ENCODE results near the gene BCHE. TPM values are rescaled to one million over a fixed set of nuclear protein-coding genes. Genes with fewer than 3 reads are reported as not detected.

Gene BCHE
- total and polyA plus RNA-seq, 2 of the 13 experiments (the other 11 are each of a cell fraction or from before 2014, with no cell fraction given): not detected

DNA sequence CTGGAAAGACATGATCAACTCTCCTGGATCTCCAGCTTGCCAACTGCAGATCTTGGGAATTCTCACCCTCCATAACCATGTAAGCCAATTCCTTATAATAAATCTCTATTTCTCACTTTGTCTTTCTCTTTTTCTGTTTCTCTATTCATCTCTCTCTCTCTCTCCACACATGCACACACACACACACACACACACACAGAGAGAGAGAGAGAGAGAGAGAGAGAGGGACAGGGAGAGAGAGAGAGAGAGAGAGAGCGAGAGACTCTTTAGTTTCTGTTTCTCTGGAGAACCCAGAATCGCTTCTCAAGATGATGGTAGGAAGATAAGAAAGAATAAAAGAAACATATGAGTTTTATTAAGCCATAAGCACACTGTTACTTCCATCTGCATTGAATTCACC, 111.9 kb downstream of the BCHE start (continued):
- TF ChIP-seq, protein P1, sequence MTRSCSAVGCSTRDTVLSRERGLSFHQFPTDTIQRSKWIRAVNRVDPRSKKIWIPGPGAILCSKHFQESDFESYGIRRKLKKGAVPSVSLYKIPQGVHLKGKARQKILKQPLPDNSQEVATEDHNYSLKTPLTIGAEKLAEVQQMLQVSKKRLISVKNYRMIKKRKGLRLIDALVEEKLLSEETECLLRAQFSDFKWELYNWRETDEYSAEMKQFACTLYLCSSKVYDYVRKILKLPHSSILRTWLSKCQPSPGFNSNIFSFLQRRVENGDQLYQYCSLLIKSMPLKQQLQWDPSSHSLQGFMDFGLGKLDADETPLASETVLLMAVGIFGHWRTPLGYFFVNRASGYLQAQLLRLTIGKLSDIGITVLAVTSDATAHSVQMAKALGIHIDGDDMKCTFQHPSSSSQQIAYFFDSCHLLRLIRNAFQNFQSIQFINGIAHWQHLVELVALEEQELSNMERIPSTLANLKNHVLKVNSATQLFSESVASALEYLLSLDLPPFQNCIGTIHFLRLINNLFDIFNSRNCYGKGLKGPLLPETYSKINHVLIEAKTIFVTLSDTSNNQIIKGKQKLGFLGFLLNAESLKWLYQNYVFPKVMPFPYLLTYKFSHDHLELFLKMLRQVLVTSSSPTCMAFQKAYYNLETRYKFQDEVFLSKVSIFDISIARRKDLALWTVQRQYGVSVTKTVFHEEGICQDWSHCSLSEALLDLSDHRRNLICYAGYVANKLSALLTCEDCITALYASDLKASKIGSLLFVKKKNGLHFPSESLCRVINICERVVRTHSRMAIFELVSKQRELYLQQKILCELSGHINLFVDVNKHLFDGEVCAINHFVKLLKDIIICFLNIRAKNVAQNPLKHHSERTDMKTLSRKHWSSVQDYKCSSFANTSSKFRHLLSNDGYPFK (CRISPR knock-in tag; IDR thresholded peaks at IDR 0.05; ENCODE audit: borderline replicate concordance): no peak
- TF ChIP-seq ZNF329 (CRISPR knock-in tag; IDR thresholded peaks at IDR 0.05; ENCODE audit: low read depth): no peak
